ENCODE results near the gene GTF2F1.
"Not testable (repeated sequence)": the region's sequence is repeated elsewhere in the genome, so short reads cannot be mapped to it uniquely, and the experiment has no call there.

Gene GTF2F1

GRCh38 chr19:6417713-6418561 lies 25.0 kb upstream of the GTF2F1 start:
- DNase-seq = no peak

GRCh38 chr19:6416658-6417405 lies 23.9 kb upstream of the GTF2F1 start:
- no peak for DNase-seq

- no peak for DNase-seq
Observed at GRCh38 chr19:6415591-6416190, 22.7 kb upstream of the GTF2F1 start.

GRCh38 chr19:6414793-6415590 lies 22.0 kb upstream of the GTF2F1 start:
- DNase-seq = no peak

GRCh38 chr19:6413721-6414643 lies 21.0 kb upstream of the GTF2F1 start:
- no peak for DNase-seq

GRCh38 chr19:6413291-6413690 lies 20.3 kb upstream of the GTF2F1 start:
- no peak for DNase-seq

- no peak for DNase-seq
Observed at GRCh38 chr19:6412447-6413091, 19.6 kb upstream of the GTF2F1 start.

GRCh38 chr19:6412061-6412446 lies 19.1 kb upstream of the GTF2F1 start:
- DNase-seq = no peak

- no peak for DNase-seq
Observed at GRCh38 chr19:6409346-6409745, 16.4 kb upstream of the GTF2F1 start.

GRCh38 chr19:6406401-6406800 lies 13.4 kb upstream of the GTF2F1 start:
- no peak for DNase-seq

- DNase-seq = no peak
Observed at GRCh38 chr19:6402837-6403608, 10.1 kb upstream of the GTF2F1 start.

- DNase-seq = no peak
Observed at GRCh38 chr19:6402058-6402457, 9.1 kb upstream of the GTF2F1 start.

- DNase-seq = not testable (repeated sequence)
Observed at GRCh38 chr19:6400062-6400944, 7.3 kb upstream of the GTF2F1 start.

GRCh38 chr19:6396305-6396704 lies 3.3 kb upstream of the GTF2F1 start:
- no peak for DNase-seq

- DNase-seq = no peak
Observed at GRCh38 chr19:6394831-6395230, 1.9 kb upstream of the GTF2F1 start.

GRCh38 chr19:6393983-6394412 lies 1.0 kb upstream of the GTF2F1 start:
- DNase-seq = no peak

GRCh38 chr19:6392221-6393073 lies 517 bp downstream of the GTF2F1 start:
- no peak for DNase-seq

- DNase-seq = no peak
Observed at GRCh38 chr19:6387372-6387771, 5.6 kb downstream of the GTF2F1 start.
